NCI-H510A treated with DMSO at 0.1 percent for 48 hours (cell line): Measurements from ENCODE around the gene ERI3.
"Not testable (repeated sequence)": the region's sequence is repeated elsewhere in the genome, so short reads cannot be mapped to it uniquely, and the experiment has no call there.

Experiments used
- DNase-seq: peaks from one replicate; lab custom pipeline; 2025; lab: John Stamatoyannopoulos, UW

ERI3 gene

DNA sequence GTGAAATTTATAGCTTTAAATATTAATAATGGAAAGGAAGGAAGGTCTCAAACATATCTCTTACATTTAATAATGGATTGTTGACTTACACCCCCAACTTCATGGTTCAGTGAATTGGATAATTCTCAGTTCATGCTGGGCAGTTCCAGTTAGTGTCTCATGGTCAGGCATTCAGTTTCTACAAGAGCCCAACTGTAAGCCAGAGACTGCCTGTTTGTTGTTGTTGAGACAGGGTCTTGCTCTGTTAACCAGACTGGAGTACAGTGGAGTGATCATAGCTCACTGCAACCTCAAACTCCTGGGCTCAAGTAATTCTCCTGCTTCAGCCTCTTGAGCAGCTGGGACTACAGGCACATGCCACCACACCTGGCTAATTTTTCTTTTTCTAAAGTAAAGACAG lies 146.8 kb downstream of the ERI3 start:
- DNase-seq = no peak

GRCh38 chr1:44206545-44206944 lies 148.5 kb downstream of the ERI3 start:
- not testable (repeated sequence) for DNase-seq

- no peak for DNase-seq
These were observed 154.7 kb downstream of the ERI3 start for GRCh38 chr1:44200336-44200735.

DNA sequence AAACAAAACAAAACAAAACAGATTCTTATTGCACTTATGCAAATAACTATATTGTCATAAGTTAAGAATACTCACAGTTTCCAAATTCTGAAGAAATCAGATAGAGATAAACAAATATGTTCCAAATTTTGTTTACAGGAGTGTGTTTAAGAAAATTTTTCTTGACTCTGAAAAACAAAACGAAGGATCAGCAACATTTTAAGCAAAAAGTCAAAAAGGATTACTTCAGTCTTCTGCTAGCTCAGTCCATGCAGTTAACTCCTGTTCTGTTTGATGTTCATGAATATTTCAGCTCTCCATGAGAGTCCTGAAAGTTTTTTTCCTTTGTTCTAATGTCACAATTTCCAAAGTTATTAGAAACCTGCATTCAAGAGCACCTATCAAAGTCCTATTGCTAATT lies 180.4 kb downstream of the ERI3 start:
- no peak for DNase-seq
